Neuron (in vitro differentiated cells): ENCODE measurements around the gene KCNB1.

Experiments
- H2AFZ ChIP-seq: one replicate; pipeline ENCODE4 v1.6.1; 2013; ENCODE audit warnings: low read depth, mild to moderate bottlenecking, inconsistent platforms, low read length, moderate library complexity
- H3K27me3 ChIP-seq: one replicate; pipeline ENCODE4 v1.6.1; 2013; ENCODE audit warnings: low read length; ENCODE audit not compliant: insufficient read depth
- H3K36me3 ChIP-seq: one replicate; pipeline ENCODE4 v1.6.1; 2013; ENCODE audit warnings: low read length; ENCODE audit not compliant: insufficient read depth
- H3K4me1 ChIP-seq: one replicate; pipeline ENCODE4 v1.6.1; 2013; ENCODE audit warnings: low read length; ENCODE audit not compliant: insufficient read depth
- H3K4me3 ChIP-seq: 2 replicates; pipeline ENCODE4 v1.5.1; 2013; ENCODE audit warnings: mild to moderate bottlenecking, low read length, moderate library complexity
- H3K9me3 ChIP-seq: one replicate; pipeline ENCODE4 v1.6.1; 2013; ENCODE audit warnings: low read length

KCNB1 gene

DNA sequence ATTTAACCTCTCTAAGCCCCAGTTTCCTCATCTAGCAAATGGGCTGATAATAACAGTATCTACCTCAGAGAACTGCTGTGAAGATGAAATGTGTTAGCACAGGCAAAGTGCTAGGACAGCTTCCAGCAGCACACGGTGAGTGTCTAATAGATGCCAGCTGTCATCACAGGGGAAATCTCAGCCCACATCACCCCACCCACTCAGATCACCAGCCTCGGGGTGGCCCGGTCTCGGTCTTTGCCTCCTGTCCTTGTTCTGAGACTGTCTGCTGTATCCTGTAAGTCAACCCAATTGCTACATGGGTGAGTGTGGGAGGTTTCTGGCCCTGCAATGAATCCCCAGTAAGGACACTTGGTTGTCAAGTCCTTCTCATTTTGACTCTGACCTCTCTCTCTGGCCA is 105.1 kb downstream of the KCNB1 start:
- Histone ChIP-seq H2AFZ (no peak overlapping the region), H3K36me3 (no peaks in the 10 kb centered on the region), H3K4me1 (peaks cover 12% of the 10 kb centered on the region), H3K9me3 (peaks cover 6% of the 10 kb centered on the region), H3K4me3 (no peak overlapping the region), H3K27me3 (no peaks in the 10 kb centered on the region)

- H3K4me3 ChIP-seq: no peak overlapping the region
- no peak overlapping the region for H2AFZ ChIP-seq
- H3K4me1 ChIP-seq: peaks cover 5% of the 10 kb centered on the region
- no peaks in the 10 kb centered on the region for H3K36me3 ChIP-seq
- no peaks in the 10 kb centered on the region for H3K27me3 ChIP-seq
- peaks cover 6% of the 10 kb centered on the region for H3K9me3 ChIP-seq
Measured at GRCh38 chr20:49375170-49375569, 107.3 kb downstream of the KCNB1 start.

- Histone ChIP-seq H3K27me3 (no peaks in the 10 kb centered on the region), H3K9me3 (peaks cover 6% of the 10 kb centered on the region), H3K4me1 (peaks cover 7% of the 10 kb centered on the region)
Measured at GRCh38 chr20:49372095-49372734, 110.3 kb downstream of the KCNB1 start.

GRCh38 chr20:49368596-49368995 is 113.9 kb downstream of the KCNB1 start:
- H3K4me1 ChIP-seq: peaks cover 7% of the 10 kb centered on the region
- H3K9me3 ChIP-seq: no peaks in the 10 kb centered on the region
- H3K27me3 ChIP-seq: no peaks in the 10 kb centered on the region
- H2AFZ ChIP-seq: no peak overlapping the region
- H3K36me3 ChIP-seq: no peaks in the 10 kb centered on the region
- no peak overlapping the region for H3K4me3 ChIP-seq

More at GRCh38 chr20:49372095-49372734, 110.3 kb downstream of the KCNB1 start:
- no peak overlapping the region for H3K4me3 ChIP-seq
- no peaks in the 10 kb centered on the region for H3K36me3 ChIP-seq
- no peak overlapping the region for H2AFZ ChIP-seq

- H3K27me3 ChIP-seq: no peaks in the 10 kb centered on the region
- no peak overlapping the region for H2AFZ ChIP-seq
- H3K4me1 ChIP-seq: peaks cover 7% of the 10 kb centered on the region
- no peaks in the 10 kb centered on the region for H3K9me3 ChIP-seq
- H3K36me3 ChIP-seq: no peaks in the 10 kb centered on the region
- H3K4me3 ChIP-seq: no peak overlapping the region
Measured at GRCh38 chr20:49367113-49367512, 115.4 kb downstream of the KCNB1 start.

GRCh38 chr20:49366687-49367086 is 115.8 kb downstream of the KCNB1 start:
- no peak overlapping the region for H3K4me3 ChIP-seq
- H3K36me3 ChIP-seq: no peaks in the 10 kb centered on the region
- H3K4me1 ChIP-seq: peaks cover 7% of the 10 kb centered on the region
- H3K27me3 ChIP-seq: no peaks in the 10 kb centered on the region
- no peak overlapping the region for H2AFZ ChIP-seq
- no peaks in the 10 kb centered on the region for H3K9me3 ChIP-seq

GRCh38 chr20:49361862-49362660 is 120.4 kb downstream of the KCNB1 start:
- H3K4me3 ChIP-seq: no peak overlapping the region
- H3K4me1 ChIP-seq: peaks cover 3% of the 10 kb centered on the region
- no peaks in the 10 kb centered on the region for H3K36me3 ChIP-seq
- no peaks in the 10 kb centered on the region for H3K9me3 ChIP-seq
- H2AFZ ChIP-seq: no peak overlapping the region
- H3K27me3 ChIP-seq: peaks cover 2% of the 10 kb centered on the region

GRCh38 chr20:49360242-49360968 is 122.1 kb downstream of the KCNB1 start:
- H3K36me3 ChIP-seq: no peaks in the 10 kb centered on the region
- no peaks in the 10 kb centered on the region for H3K9me3 ChIP-seq
- no peak overlapping the region for H2AFZ ChIP-seq
- no peak overlapping the region for H3K4me3 ChIP-seq
- H3K27me3 ChIP-seq: peaks cover 2% of the 10 kb centered on the region
- H3K4me1 ChIP-seq: peaks cover 3% of the 10 kb centered on the region

- Histone ChIP-seq H3K36me3 (no peaks in the 10 kb centered on the region), H3K27me3 (peaks cover 15% of the 10 kb centered on the region), H3K4me3 (no peak overlapping the region), H3K4me1 (peaks cover 3% of the 10 kb centered on the region), H2AFZ (no peak overlapping the region), H3K9me3 (no peaks in the 10 kb centered on the region)
Measured at GRCh38 chr20:49356676-49357075, 125.8 kb downstream of the KCNB1 start.

DNA sequence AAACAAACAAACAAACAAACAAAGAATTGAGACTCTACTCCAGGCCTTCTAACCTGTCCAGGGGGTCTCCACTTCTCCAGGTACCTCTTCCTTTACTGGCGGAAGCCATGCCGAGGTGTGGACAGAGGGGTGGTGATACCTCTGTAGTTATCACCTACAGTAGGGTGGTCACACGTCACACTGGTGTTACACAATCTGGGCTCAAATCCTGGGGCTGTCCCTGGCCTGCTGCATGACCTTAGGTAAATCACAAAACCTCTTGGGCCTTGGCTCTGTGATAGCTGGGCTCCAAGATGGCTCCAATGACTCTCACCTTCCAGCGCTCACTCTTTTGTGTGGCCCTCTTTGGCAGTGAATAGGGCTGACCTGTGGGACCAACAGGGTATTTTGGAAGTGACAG is 127.8 kb downstream of the KCNB1 start:
- Histone ChIP-seq H2AFZ (no peak overlapping the region), H3K4me1 (no peaks in the 10 kb centered on the region), H3K36me3 (no peaks in the 10 kb centered on the region), H3K9me3 (no peaks in the 10 kb centered on the region), H3K27me3 (peaks cover 17% of the 10 kb centered on the region), H3K4me3 (no peak overlapping the region)

DNA sequence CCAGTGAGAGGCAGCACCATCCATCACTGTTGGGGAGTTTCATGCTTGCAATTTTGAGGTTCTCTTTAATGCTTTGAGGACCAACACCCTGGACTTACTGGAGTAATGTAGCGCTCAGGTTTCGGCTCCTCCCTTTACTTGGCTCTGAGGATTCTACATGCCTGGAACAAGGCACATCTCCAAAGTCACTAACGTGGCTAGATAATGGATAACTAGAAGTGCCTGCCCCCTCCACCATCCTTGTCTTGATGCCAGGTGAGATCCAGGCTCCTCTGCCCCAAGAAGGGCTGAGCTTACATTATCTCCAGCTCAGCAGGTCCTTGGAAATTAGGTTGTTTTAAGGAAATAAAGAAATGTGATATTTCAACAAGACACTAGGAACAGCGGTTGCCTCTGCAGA is 129.1 kb downstream of the KCNB1 start:
- no peaks in the 10 kb centered on the region for H3K9me3 ChIP-seq
- no peaks in the 10 kb centered on the region for H3K4me1 ChIP-seq
- H3K36me3 ChIP-seq: no peaks in the 10 kb centered on the region
- H2AFZ ChIP-seq: no peak overlapping the region
- H3K27me3 ChIP-seq: peaks cover 17% of the 10 kb centered on the region
- no peak overlapping the region for H3K4me3 ChIP-seq

GRCh38 chr20:49352751-49353150 is 129.7 kb downstream of the KCNB1 start:
- Histone ChIP-seq H3K4me3 (no peak overlapping the region), H3K27me3 (peaks cover 15% of the 10 kb centered on the region), H3K4me1 (peaks cover under 1% of the 10 kb centered on the region), H3K9me3 (no peaks in the 10 kb centered on the region), H2AFZ (no peak overlapping the region), H3K36me3 (no peaks in the 10 kb centered on the region)

DNA sequence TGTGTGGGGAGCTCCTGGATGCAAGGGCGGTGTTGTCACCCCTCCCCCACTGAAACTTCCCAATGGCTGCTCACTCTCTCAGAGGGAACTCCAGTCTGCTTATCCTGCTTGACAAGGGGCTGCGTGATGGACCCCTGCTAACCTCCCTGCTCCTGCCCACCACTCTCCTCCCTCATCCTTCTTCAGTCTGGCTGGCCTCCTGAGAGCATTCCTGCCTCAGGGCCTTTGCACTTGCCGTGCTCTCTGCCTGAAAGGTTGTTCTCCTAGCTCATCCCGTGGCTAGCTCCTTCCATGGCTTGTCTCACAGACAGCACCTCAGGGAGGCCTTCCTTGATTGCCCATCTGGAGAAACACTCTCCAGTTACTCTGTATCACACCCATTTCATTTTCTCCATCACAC is 130.7 kb downstream of the KCNB1 start:
- no peaks in the 10 kb centered on the region for H3K9me3 ChIP-seq
- H3K27me3 ChIP-seq: peaks cover 15% of the 10 kb centered on the region
- no peak overlapping the region for H3K4me3 ChIP-seq
- no peak overlapping the region for H2AFZ ChIP-seq
- no peaks in the 10 kb centered on the region for H3K36me3 ChIP-seq
- peaks cover 6% of the 10 kb centered on the region for H3K4me1 ChIP-seq
